Stimulated activated CD8-positive, alpha-beta memory T cell treated with anti-CD3 and anti-CD28 coated beads, Interleukin-4, amount 100 ng/mL, for 1 hour (primary cell): ENCODE results near the gene VPS29.
"Not testable (repeated sequence)": the region's sequence is repeated elsewhere in the genome, so short reads cannot be mapped to it uniquely, and the experiment has no call there.

Experiments used
- DNase-seq, 2 donors: peaks; one replicate each; pipeline ENCODE4 v3.0.0-alpha.2; 2020; ENCODE audit warnings: low read depth in 2 of 2, low spot score in 1 of 2

VPS29 gene

GRCh38 chr12:110528277-110528839, 26.4 kb upstream of the VPS29 start:
- no peak for DNase-seq

- DNase-seq: not testable (repeated sequence)
Observed at GRCh38 chr12:110520876-110521712, 19.2 kb upstream of the VPS29 start.

GRCh38 chr12:110518014-110518413, 16.1 kb upstream of the VPS29 start:
- not testable (repeated sequence) for DNase-seq

GRCh38 chr12:110516995-110517394, 15.1 kb upstream of the VPS29 start:
- DNase-seq: no peak

- no peak for DNase-seq
Observed at GRCh38 chr12:110514363-110514762, 12.5 kb upstream of the VPS29 start.

- no peak for DNase-seq
Observed at GRCh38 chr12:110513842-110514241, 11.9 kb upstream of the VPS29 start.

- DNase-seq: no peak
Observed at GRCh38 chr12:110508071-110508586, 6.2 kb upstream of the VPS29 start.

GRCh38 chr12:110505332-110505731, 3.4 kb upstream of the VPS29 start:
- no peak for DNase-seq

GRCh38 chr12:110503432-110503831, 1.5 kb upstream of the VPS29 start:
- DNase-seq: no peak

GRCh38 chr12:110501399-110501751, 536 bp downstream of the VPS29 start:
- DNase-seq: no peak

- no peak for DNase-seq
Observed at GRCh38 chr12:110498984-110499706, 2.8 kb downstream of the VPS29 start.

- DNase-seq: no peak
Observed at GRCh38 chr12:110475426-110475825, 26.5 kb downstream of the VPS29 start.

- peak; percentile 78 to 91 for DNase-seq
Observed at GRCh38 chr12:110468214-110469048, 33.5 kb downstream of the VPS29 start, which contains the start of the genes FAM216A and GPN3. Gene FAM216A (plus strand): TSS chr12:110468845. CDS start chr12:110468876, 31 bp downstream. Gene GPN3 (minus strand): TSS chr12:110468257. CDS start chr12:110468203, 54 bp downstream.

GRCh38 chr12:110467847-110468213, 34.1 kb downstream of the VPS29 start:
- DNase-seq: no peak

GRCh38 chr12:110466791-110467190, 35.1 kb downstream of the VPS29 start:
- no peak for DNase-seq

- DNase-seq: not testable (repeated sequence)
Observed at GRCh38 chr12:110465765-110466164, 36.1 kb downstream of the VPS29 start.

GRCh38 chr12:110465024-110465423, 36.9 kb downstream of the VPS29 start:
- no peak for DNase-seq

- not testable (repeated sequence) for DNase-seq
Observed at GRCh38 chr12:110461189-110461588, 40.7 kb downstream of the VPS29 start.

- DNase-seq: no peak
Observed at GRCh38 chr12:110458756-110459155, 43.2 kb downstream of the VPS29 start.

GRCh38 chr12:110453569-110454296, 48.2 kb downstream of the VPS29 start:
- DNase-seq: no peak
